GM12892 (cell line): ENCODE data around the gene DDIT4.
A peak's percentile ranks its signal among the peaks of the same experiment; 100 is the strongest.

ENCODE experiments used
- DNase-seq: peaks from one replicate; pipeline ENCODE4 v3.0.0; 2011; ENCODE audit not compliant: insufficient read length
- FAIRE-seq: peaks from 2 replicates; lab custom pipeline; 2011; peaks lifted over from hg19 to GRCh38; lab: Jason Lieb, UNC
- POLR2A ChIP-seq: IDR thresholded peaks from 2 replicates; pipeline ENCODE4 v1.6.1; 2011; ENCODE audit warnings: low read depth, low read length, control low read depth
- POLR2AphosphoS5 ChIP-seq: IDR thresholded peaks from 2 replicates; pipeline ENCODE4 v1.6.1; 2011; ENCODE audit warnings: low read depth, low read length, control low read depth
- TAF1 ChIP-seq: IDR thresholded peaks from 2 replicates; pipeline ENCODE4 v1.6.1; 2011; ENCODE audit warnings: low read depth, mild to moderate bottlenecking, control low read depth, low read length, borderline replicate concordance

DDIT4 gene

DNA sequence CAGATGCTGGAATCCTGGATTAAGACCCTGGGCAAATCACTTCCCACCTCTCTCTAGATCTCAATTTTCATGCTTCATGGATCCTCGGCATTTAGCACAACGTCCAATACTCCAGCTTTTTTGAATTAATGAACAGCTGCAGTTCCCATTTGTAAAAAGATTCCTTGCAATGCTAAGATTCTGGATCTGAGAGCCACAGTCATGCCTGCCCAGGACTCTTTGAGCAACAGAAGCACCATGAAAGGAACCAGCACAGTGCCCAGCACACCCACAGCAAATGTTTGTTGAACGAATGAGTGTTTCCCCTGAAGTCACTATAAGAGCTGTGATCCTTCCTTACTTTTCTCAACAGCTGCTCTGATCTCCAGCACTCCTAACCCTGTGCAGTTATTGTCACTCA, 20.8 kb upstream of the DDIT4 start:
- TF ChIP-seq POLR2AphosphoS5 (no peak), TAF1 (no peak), POLR2A (no peak)
- no peak for FAIRE-seq
- DNase-seq, result no peak

DNA sequence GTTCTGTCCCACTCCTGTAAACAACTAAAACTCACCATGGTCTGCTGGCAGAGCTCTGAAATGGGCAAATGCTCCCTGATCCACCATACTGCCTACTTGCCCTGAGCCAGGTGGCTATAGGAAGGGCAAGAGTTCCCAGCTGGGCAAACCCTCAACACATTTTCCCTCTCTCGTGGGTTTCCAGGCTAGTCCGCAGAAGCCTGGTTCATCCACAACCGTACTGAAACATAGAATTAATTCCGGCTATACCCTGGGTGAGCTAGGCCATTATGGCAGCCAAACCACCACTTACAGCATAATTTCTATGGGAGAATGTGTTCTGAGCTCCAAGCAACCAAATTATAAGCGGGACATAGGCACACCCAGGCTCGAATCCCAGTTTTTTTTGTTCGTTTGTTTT, 20.1 kb upstream of the DDIT4 start:
- TF ChIP-seq POLR2AphosphoS5 (no peak), TAF1 (no peak), POLR2A (no peak)
- DNase-seq (no peak), FAIRE-seq (no peak)

DNA sequence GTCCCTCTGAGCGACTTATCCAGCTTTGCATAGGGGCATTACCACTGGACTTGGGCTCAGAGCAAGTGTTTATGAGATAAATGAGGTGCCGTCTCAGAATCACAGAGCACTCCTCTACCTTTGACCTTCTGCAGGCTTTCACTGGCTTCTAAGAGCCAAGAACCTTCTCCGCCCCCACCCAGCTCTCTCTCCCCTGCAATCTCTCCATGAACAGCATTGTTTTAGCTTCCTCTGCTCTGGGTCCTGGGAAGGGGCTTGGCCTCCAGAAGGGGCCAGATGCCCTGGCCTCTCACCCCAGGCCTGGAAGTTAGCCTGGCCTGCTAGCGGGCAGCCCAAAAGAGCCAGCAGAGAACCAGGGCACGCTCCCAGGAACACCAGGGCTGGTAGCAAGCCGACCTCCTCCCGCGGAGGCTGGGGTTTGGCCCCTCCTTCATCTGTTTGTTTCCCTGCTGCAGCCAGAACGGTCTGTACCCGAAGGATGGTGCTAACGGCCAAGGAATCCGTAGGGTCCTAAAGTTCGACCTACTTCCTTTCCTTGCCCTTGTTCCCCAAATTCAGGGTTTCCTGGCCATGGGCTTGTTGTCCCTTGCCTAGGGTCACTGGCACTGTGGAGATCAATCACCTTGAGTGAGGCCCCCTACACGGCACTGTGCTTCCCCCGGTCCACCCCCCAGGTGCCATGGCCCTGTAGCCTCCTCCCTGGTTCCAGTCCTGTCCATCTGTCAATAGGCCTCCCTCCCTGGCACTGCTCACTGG, 18.7 kb upstream of the DDIT4 start:
- TF ChIP-seq POLR2AphosphoS5 (no peak), POLR2A (no peak), TAF1 (no peak)
- peak; percentile 85 for FAIRE-seq
- peak; percentile 46 for DNase-seq

- FAIRE-seq (no peak), DNase-seq (no peak)
- TF ChIP-seq POLR2A (no peak), POLR2AphosphoS5 (no peak), TAF1 (no peak)
These were observed 17.6 kb upstream of the DDIT4 start for GRCh38 chr10:72255977-72256729.

DNA sequence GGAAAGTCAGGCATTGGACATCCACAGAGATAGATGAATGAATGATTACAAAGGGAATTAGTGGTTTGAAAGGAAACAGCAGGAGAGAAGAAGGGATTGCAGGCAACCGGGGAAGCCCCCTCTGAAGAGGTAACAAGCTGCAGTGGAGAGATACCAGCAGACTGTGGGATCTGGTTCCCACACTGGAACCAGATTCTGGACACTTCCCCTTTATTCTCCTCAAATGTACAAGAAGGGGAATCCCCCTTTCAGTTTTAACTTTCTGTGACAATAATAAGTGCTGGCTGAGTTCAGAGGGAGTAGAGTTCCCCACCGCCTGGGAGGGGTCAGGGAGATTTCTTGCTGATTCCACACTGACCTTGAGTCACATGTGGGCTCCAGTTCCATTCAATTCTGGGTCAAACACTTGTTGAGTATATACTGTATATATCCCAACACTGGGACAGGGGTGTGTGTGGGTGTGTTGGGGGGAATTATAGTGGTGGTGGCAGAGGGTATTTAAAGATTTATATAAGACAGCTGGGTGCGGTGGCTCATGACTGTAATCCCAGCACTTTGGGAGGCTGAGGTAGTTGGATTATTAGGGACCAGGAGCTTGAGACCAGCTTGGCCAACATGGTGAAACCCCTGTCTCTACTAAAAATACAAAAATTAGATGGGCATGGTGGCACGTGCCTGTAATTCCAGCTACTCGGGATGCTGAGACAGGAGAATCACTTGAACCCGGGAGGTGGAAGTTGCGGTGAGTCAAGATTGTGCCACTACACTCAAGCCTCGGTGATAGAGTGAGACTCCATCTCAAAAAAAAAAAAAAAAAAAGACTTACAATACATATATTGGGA, 16.5 kb upstream of the DDIT4 start:
- no peak for TF ChIP-seq TAF1
- TF ChIP-seq POLR2AphosphoS5, result no peak
- no peak for TF ChIP-seq POLR2A
- FAIRE-seq (peak; percentile 72), DNase-seq (peak; percentile 38)

DNA sequence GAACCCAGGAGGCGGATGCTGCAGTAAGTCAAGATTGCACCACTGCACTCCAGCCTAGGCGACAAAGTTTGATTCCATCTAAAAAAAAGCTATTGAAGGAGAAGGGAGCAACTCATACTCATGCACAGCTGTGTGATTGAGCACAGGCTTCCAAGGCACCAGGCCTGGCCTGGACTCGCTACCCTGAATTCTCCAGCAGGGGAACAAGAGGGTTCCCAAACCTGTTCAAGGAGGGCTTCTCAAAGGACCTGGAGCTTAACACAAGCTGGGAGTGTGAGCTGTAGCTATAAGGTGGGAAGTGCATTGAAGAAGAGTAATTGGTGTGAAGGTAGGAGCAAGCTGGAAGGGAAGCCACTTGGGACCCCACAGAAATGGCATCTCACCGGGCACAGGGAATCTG, 15.1 kb upstream of the DDIT4 start:
- DNase-seq (no peak), FAIRE-seq (no peak)
- TF ChIP-seq POLR2AphosphoS5 (no peak), POLR2A (no peak), TAF1 (no peak)

- DNase-seq (no peak), FAIRE-seq (peak; percentile 74)
- no peak for TF ChIP-seq POLR2AphosphoS5
- TF ChIP-seq TAF1, result no peak
- no peak for TF ChIP-seq POLR2A
These were observed 14.1 kb upstream of the DDIT4 start for GRCh38 chr10:72259491-72260238.

DNA sequence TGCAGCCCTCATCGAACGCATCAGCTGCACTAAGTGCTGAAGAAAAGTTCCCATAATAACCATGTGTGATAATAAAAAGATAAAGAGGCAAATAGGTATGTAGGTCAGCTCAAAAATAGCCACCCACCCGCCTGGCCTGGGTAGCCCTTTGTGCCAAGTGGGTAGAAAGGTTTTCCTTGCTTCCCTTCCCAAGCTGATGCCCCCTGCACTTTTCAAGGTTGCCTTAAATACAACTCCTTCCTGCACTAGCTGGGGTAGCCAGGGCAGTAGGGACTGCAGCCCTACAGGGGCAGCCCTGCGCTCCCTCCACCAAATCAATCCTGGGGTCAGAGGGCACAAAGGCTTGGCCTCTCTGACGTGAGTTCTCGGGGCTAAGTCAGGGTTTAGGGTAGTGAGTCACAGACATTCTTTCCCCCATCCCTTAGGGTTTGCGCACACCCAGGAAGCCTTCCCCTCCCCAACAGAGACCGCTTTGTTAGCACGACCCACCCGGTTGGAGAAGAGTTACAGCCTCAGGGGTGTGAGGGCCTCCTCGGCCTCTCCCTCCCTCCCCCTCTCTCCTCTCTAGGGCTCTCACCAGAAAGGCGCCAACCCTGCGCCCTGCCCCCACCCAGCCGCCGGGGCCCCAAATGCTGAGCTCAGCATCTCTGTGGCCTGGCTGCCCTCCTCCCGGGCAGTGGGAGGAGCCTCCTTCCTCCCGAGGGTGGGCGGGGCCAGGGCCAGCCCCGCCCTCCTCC, 13.3 kb upstream of the DDIT4 start:
- no peak for TF ChIP-seq TAF1
- TF ChIP-seq POLR2AphosphoS5, result peak; percentile 50; the same call in 1 of the 2 replicates
- TF ChIP-seq POLR2A, result no peak
- peak; percentile 95 for FAIRE-seq
- DNase-seq, result no peak

GRCh38 chr10:72260976-72261783, 12.5 kb upstream of the DDIT4 start:
- TF ChIP-seq POLR2AphosphoS5, result peak; percentile 26
- peak; percentile 28; the same call in 1 of the 2 replicates for TF ChIP-seq POLR2A
- TF ChIP-seq TAF1, result peak; percentile 12; the same call in 1 of the 2 replicates
- FAIRE-seq, result no peak
- DNase-seq, result peak; percentile 78

- FAIRE-seq (peak; percentile 93), DNase-seq (no peak)
- TF ChIP-seq TAF1 (no peak), POLR2A (no peak), POLR2AphosphoS5 (no peak)
These were observed 11.8 kb upstream of the DDIT4 start for GRCh38 chr10:72261784-72262404.
